GM21447 (cell line): ENCODE results near the gene ADAMTS1.
"Not testable (repeated sequence)": the region's sequence is repeated elsewhere in the genome, so short reads cannot be mapped to it uniquely, and the experiment has no call there.

Experiments
- ATAC-seq: cut with Tn5 transposase; IDR thresholded peaks from one replicate; pipeline ENCODE4 v1.9.1; 2021; ENCODE audit not compliant: unreplicated experiment

Gene ADAMTS1

DNA sequence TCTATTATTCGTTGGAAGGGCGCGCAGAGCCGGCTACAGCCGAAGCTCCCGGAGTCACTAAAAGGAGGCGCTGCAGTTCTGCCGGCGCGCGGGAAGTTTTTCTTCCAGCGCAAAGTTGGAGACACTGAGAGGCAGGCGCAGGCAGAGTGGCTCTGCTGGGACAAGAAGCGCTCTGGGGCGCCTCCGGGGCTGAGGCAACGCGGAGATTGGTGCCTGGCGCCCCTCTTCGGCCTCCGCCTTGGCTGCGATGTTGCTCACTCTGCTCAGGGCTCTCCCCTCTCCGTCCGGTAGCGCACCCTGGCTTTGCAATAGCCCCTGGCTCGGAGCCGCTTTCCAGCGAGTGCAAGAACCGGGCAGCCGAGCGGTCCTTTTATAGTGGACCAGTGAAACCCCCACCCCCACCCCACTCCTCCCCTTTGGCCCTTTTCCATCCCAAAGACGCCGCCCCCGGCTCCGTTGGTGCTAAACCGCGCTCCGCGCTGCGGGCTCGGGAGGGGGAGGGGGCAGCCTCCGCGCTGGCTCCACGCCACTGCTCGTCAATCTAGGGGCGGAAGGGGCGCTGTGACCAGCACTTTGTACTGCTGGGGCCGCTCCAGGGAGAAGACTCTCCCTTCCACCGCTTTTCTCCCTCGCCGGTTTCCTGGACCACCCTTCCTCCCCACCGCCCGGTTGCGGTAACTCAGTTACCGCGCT, at the start of gene ADAMTS1:
Gene ADAMTS1 (minus strand): TSS at position 344 of the 693 bp plus-strand sequence. CDS start 455 bp downstream, outside the sequence.
- no peak for ATAC-seq

GRCh38 chr21:26892151-26892550, 46.9 kb upstream of the ADAMTS1 start:
- ATAC-seq: no peak

- ATAC-seq: no peak
Observed at GRCh38 chr21:26888931-26889330, 43.7 kb upstream of the ADAMTS1 start.

DNA sequence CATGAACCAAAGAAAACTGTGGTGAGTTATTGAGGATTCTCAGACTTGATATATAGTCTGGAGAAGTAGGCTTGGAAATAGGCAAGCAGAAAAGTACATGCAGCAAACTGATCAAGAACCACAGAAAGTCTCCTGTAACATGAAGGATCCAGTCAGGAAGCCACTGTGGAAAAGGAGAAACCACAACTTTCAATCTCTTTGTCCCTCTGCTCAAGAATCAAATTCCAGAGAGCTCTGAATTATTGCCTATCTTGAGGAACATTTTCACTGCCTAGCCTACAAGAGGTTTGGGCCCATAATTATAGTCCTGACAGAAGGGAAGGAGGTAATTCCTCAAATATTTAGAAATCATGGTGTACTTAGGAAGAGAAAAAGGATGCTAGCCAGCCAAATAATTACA, 43.0 kb upstream of the ADAMTS1 start:
- no peak for ATAC-seq

DNA sequence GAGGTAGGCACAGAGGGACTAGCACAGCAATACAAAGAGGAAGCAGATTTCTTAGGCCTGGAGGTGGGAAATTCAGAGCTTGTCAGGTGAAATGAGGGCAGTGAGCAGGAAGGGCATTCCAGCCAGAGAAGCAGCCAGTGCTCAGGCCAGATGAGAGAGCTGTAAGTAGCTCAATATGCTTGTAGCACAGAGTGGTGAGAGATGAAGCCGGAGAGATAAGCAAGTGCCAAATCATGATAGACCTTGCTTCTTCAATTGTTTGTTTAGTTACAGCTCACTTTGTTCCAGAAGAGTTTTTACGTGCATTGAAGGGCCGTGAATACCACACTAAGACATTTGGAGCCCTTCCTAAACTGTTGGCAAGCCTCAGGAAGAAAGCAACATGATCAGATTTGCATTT, 42.0 kb upstream of the ADAMTS1 start:
- no peak for ATAC-seq

GRCh38 chr21:26884436-26884835, 39.2 kb upstream of the ADAMTS1 start:
- ATAC-seq: no peak

- no peak for ATAC-seq
Observed at GRCh38 chr21:26883768-26884167, 38.6 kb upstream of the ADAMTS1 start.

- ATAC-seq: no peak
Observed at GRCh38 chr21:26881504-26882228, 36.5 kb upstream of the ADAMTS1 start.

DNA sequence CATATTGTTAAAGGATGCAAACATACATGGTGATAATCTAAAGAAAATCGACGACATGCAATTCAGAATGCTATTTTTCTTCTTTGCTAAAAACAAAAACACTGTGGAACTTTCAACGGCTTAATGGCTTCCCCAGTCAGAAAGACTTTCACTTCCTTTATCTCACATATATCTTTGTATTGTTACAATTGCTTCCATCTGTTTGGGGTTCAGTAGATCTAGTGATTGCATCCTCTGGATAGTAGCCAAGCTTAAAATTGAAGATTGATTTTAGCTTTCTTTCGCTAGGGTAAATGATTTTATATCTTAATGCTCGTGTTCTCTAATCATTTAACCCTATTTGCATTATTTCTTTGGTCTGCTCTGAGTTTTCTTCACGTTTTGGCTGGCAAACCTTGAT, 31.8 kb upstream of the ADAMTS1 start:
- no peak for ATAC-seq

GRCh38 chr21:26874347-26874746, 29.1 kb upstream of the ADAMTS1 start:
- ATAC-seq: no peak

- ATAC-seq: no peak
Observed at GRCh38 chr21:26865857-26866256, 20.6 kb upstream of the ADAMTS1 start.

- ATAC-seq: not testable (repeated sequence)
Observed at GRCh38 chr21:26856871-26857350, 11.7 kb upstream of the ADAMTS1 start.

- not testable (repeated sequence) for ATAC-seq
Observed at GRCh38 chr21:26854695-26855094, 9.5 kb upstream of the ADAMTS1 start.

DNA sequence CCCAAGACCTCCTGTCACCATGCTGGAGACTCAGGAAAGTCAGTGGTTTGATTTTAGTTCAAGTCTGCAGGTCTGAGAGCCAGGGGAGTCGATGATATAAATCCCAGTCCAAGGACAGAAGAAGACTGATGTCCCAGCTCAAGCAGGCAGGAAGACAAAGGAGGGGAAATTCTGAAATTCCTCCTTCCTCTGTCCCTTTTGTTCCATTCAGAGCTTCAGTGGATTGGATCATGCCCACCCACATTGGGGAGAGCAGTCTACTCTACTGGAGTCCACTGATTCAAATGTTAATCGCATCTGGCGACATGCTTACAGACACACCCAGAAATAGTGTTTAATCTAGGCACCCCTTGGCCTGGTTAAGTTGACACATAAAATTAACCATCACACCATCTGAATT, 7.2 kb upstream of the ADAMTS1 start:
- ATAC-seq: no peak

DNA sequence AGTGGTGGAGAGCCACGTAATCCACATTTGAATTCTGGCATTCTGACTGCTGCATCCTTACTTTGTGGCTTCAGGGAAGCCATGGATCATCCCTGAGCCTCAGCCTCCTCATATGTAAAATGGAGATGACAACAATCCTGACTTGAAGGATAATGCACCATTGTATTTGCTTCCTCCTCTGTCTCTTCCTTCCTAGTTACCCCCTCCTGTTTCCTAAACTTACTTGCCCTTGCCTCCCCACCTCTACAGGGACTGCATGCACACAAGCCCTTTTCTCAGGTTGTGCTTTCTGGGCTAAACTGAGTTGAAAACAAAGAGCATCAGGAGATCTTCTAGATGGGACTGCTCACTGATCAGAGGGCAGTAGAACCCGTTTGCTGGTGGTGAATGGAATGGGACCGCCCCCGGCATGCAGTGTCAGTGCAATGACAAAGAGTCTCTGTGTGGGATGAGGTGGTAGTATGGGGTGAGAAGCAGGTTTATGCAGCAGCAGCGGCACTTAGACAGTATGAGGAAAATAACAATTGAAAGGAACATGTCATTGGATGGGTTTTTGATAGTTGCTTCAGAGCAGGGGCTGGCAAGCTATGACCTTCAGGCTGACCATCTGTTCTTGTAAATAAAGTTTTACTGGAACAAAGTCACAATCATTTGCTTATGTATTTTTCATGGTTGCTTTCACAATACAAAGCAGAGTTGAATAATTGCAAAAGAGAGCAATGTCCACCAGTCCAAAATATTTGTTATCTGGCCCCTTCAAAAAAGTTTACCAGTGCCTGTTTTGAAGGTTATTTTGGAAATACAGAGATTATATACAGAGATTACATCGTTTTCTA, 6.1 kb upstream of the ADAMTS1 start:
- no peak for ATAC-seq

GRCh38 chr21:26850116-26850643, 5.0 kb upstream of the ADAMTS1 start:
- no peak for ATAC-seq

GRCh38 chr21:26849428-26850115, 4.4 kb upstream of the ADAMTS1 start:
- no peak for ATAC-seq

- no peak for ATAC-seq
Observed at GRCh38 chr21:26847921-26848320, 2.7 kb upstream of the ADAMTS1 start.

DNA sequence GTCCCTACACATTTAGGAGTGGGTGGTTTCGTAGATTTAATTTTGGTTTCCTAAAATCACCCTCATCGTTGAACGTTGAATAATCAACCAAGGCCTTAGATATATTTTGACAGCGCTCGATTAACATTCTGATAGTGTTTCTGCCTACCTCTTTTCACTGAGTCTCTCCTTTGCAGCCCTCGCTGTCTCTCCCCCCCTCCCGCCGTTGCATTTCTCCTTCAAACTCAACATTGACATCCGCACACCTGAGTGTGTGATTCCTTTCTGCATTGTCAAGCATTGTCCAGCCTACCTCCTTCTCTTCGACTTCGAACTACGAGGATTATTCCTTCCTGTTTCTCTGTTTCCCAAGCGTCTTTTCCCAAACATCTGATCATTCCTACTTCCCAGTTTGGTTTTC, 1.8 kb upstream of the ADAMTS1 start:
- ATAC-seq: no peak

GRCh38 chr21:26846036-26846931, 1.1 kb upstream of the ADAMTS1 start:
- ATAC-seq: no peak
